IPS-11a (cell line): ENCODE results near the gene STARD13.

Experiments used
- H3K4me3 ChIP-seq: one replicate; pipeline ENCODE4 v1.5.1; 2013; ENCODE audit warnings: low read depth, low read length, control low read depth

Gene STARD13

GRCh38 chr13:33285420-33286124, at the start of gene STARD13:
Gene STARD13 (minus strand): TSS chr13:33285755. CDS start chr13:33285638, 117 bp downstream.
- peak within 1 kb of the TSS; percentile 57 for H3K4me3 ChIP-seq

GRCh38 chr13:33334831-33335230, 49.3 kb upstream of the STARD13 start:
- H3K4me3 ChIP-seq: no peak overlapping the region

- no peak overlapping the region for H3K4me3 ChIP-seq
Measured at GRCh38 chr13:33331962-33332361, 46.4 kb upstream of the STARD13 start.

GRCh38 chr13:33330483-33330882, 44.9 kb upstream of the STARD13 start:
- H3K4me3 ChIP-seq: no peak overlapping the region

- H3K4me3 ChIP-seq: no peak overlapping the region
Measured at GRCh38 chr13:33328701-33329100, 43.1 kb upstream of the STARD13 start.

GRCh38 chr13:33326723-33327122, 41.2 kb upstream of the STARD13 start:
- no peak overlapping the region for H3K4me3 ChIP-seq

- no peak overlapping the region for H3K4me3 ChIP-seq
Measured at GRCh38 chr13:33326246-33326645, 40.7 kb upstream of the STARD13 start.

GRCh38 chr13:33323801-33324510, 38.4 kb upstream of the STARD13 start:
- no peak overlapping the region for H3K4me3 ChIP-seq

GRCh38 chr13:33322965-33323668, 37.6 kb upstream of the STARD13 start:
- no peak overlapping the region for H3K4me3 ChIP-seq

- H3K4me3 ChIP-seq: no peak overlapping the region
Measured at GRCh38 chr13:33322543-33322809, 36.9 kb upstream of the STARD13 start.

GRCh38 chr13:33321686-33322542, 36.4 kb upstream of the STARD13 start:
- no peak overlapping the region for H3K4me3 ChIP-seq

- H3K4me3 ChIP-seq: no peak overlapping the region
Measured at GRCh38 chr13:33319859-33320258, 34.3 kb upstream of the STARD13 start.

GRCh38 chr13:33318744-33319143, 33.2 kb upstream of the STARD13 start:
- no peak overlapping the region for H3K4me3 ChIP-seq

- H3K4me3 ChIP-seq: no peak overlapping the region
Measured at GRCh38 chr13:33318037-33318436, 32.5 kb upstream of the STARD13 start.

- H3K4me3 ChIP-seq: no peak overlapping the region
Measured at GRCh38 chr13:33316890-33317289, 31.3 kb upstream of the STARD13 start.

- no peak overlapping the region for H3K4me3 ChIP-seq
Measured at GRCh38 chr13:33313504-33313903, 27.9 kb upstream of the STARD13 start.

GRCh38 chr13:33312861-33313212, 27.3 kb upstream of the STARD13 start:
- no peak overlapping the region for H3K4me3 ChIP-seq

GRCh38 chr13:33312150-33312860, 26.8 kb upstream of the STARD13 start:
- no peak overlapping the region for H3K4me3 ChIP-seq

GRCh38 chr13:33311040-33311439, 25.5 kb upstream of the STARD13 start:
- H3K4me3 ChIP-seq: no peak overlapping the region

- no peak overlapping the region for H3K4me3 ChIP-seq
Measured at GRCh38 chr13:33310245-33311038, 24.9 kb upstream of the STARD13 start.
